CD4-positive, alpha-beta T cell treated with Interleukin-6 for 4 hours (primary cell): ENCODE measurements around the gene ATG9B.
"Not testable (repeated sequence)": the region's sequence is repeated elsewhere in the genome, so short reads cannot be mapped to it uniquely, and the experiment has no call there.

Source experiments
- DNase-seq: peaks from one replicate; pipeline ENCODE4 v3.0.0-alpha.2; 2020; ENCODE audit warnings: mixed read lengths

ATG9B gene

GRCh38 chr7:151035026-151035717 lies 10.9 kb upstream of the ATG9B start:
- no peak for DNase-seq

GRCh38 chr7:151034312-151035025 lies 10.2 kb upstream of the ATG9B start:
- no peak for DNase-seq

- DNase-seq = no peak
Observed at GRCh38 chr7:151033864-151034249, 9.6 kb upstream of the ATG9B start.

DNA sequence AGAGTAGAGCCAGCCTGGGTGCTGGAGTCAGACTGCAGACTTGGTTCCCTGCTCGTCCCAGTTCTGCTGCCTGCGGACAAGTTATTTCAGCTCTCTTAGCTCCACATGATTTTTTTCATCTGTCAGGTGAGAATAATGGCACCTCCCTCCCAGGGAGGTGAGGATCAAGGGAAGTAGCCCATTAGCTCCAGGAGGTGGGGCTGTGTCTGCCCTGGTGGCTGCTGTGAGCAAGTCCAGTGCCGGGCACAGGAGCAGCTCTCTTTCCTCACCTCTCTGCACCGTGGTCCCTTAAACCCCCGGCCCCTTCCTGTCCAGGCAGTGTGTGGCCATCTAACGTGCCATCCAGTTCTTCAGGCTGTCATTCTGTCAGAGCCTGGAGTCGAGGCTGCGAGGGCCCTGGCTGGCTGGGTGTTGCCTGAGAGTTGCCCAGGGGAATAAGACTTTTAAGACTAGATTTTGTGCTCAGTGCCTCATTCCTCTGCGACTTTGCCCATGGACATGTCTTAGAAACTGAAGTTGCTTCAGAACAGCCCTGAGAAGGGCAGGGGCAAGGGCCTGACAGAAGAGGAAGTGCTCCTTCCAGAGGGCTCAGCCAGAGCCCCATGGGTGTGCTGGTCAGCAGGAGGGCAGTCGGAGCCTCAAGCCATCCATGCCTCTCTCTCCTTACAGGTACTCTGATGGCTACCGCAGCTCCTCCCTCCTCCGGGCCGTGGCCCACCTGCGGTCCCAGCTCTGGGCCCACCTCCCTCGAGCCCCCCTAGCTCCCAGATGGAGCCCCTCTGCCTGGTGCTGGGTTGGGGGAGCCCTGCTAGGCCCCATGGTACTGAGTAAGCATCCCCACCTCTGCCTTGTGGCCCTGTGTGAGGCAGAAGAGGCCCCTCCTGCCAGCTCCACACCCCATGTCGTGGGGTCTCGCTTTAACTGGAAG lies 8.9 kb upstream of the ATG9B start:
- DNase-seq = no peak

DNA sequence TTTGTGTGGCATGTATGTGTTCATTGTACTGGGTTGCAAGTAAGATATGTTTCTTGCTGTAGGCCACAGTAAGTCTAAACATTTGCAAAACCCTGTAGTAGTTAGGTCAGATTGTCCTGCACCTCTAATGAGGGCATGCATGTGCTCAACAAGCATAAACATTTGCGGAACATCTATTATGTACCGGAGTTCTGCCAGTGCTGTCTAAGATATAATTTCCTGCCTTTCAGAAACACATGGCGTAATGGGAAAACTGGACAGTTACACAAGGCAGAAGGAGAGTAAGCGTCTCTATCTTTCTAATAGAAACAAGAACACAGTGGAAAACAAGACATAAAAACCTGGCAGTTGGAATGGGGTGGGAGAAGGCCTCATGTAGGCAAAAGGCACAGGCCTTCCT lies 6.7 kb upstream of the ATG9B start:
- DNase-seq = no peak

DNA sequence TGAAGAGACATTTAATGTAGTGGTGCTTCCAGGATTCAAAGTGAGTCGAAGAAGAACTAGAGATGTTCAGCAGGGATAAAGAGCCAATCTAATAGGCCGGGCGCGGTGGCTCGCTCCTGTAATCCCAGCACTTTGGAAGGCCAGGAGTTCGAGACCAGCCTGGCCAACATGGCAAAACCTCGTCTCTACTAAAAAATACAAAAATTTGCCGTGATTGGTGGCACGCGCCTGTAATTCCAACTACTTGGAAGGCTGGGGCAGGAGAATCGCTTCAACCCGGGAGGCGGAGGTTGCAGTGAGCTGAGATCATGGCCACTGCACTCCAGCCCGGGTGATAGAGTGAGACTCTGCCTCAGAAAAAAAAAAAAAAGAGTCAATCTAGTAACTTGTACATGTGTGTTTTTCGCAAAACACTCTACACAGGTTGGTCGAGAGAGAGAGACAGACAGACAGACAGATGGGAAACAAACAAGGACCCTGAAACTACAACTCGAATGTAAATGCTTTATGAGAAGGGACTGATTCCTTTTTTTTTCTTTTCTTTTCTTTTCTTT lies 4.7 kb upstream of the ATG9B start:
- no peak for DNase-seq

DNA sequence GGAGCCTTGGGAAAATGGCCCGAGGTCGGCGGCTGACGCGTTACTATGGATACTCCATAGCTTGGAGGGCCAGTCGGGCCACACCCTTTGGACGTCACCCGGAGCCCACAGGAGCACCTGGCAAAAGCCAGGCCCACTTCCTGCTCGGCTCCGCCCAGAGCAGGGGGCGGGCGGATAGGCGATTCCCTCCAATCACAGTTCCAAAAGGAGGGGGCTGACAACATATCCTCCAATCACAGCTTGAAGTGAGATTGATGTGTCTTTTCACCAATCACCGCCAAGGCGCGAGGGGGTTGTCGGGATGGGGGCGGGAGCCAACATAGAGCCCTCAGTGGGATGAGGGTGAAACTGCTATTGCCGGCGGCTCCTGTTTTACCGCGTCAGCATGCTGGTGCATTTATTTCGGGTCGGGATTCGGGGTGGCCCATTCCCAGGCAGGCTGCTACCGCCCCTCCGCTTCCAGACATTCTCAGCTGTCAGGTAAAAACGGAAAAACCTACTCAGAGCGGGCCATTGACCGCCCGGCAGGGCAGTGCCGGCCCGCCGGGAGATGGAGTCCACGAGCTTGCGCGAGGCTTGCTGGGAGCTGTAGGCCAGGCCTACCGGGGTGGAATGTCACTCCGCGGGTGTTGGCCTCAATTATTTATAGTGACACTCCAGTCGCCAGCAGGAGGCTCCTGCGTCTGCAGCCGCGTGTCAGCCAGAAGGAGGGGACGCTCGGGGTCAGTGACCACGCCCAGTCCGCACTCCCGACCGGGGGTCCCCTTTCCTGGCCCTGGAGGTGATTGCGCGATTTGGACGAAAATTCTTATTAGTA lies 4.0 kb upstream of the ATG9B start, which contains the start of gene ABCB8:
Gene ABCB8, plus strand, starts transcription at position 320 of the 817 bp plus-strand sequence. Its CDS starts 66 bp downstream, at position 386.
- DNase-seq = peak; percentile 98

- DNase-seq = not testable (repeated sequence)
Observed at GRCh38 chr7:151027728-151028130, 3.4 kb upstream of the ATG9B start.

GRCh38 chr7:151026771-151027727 lies 2.8 kb upstream of the ATG9B start:
- DNase-seq = not testable (repeated sequence)

- no peak for DNase-seq
Observed at GRCh38 chr7:151025924-151026671, 1.8 kb upstream of the ATG9B start.

- DNase-seq = no peak
Observed at GRCh38 chr7:151023232-151023631, 1.1 kb downstream of the ATG9B start.

GRCh38 chr7:151020231-151020630 lies 4.1 kb downstream of the ATG9B start:
- DNase-seq = no peak

- no peak for DNase-seq
Observed at GRCh38 chr7:151019130-151019447, 5.2 kb downstream of the ATG9B start.

DNA sequence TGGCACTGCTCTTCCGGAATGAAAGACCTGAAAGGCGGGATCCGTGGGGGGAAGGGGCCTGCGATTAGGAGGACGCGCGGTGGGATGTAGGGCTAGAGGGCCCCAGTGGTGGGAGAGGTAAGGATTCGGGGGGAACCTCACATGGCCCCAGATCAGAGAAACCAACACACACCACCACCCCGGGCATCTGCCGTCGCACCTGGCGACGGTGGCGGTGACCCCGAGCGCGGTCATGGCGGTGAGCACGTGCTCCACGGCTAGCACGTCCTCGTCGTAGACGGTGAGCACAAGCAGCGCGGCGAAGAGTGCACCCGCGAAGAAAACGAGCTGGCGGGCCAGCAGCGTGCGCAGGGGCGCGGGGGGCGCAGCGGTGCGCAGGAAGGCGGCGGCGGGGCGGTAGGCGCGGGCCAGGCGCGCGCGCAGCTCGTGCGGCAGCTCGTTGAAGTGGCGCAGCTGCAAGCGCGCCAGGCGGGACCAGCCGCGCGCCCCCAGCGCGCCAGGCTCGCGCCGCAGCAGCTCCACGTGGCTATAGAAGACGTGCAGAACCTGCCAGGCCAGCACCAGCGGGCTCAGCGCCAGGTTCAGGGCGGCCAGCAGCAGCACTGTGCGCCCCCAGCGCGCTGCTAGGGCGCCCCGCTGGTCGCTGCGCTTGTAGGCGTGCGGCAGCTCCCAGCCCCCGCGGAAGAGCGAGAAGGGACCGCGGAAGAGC lies 5.7 kb downstream of the ATG9B start:
- DNase-seq = peak; percentile 49

DNA sequence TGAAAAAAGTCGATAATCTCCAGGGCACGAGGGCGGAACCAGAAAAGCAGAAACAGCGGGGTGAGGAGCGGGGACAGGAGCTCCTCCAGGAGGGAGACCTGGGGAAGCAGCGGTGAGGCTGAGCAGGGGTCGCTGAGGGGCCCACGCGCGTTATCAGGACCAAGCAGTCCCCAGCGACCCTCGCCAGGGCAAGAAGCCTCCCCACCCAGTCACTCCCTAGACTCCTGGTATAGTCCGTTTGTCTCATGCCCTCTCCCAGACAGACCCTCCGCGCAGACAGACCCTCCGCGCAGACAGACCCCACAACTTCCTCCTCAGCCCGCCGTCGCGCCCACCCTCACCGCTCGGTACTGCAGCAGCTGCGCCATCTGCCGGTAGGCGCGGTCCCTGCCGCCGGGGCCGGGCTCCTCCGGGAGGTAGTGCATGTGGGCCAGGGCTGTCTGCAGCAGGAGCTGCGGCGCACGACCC lies 6.3 kb downstream of the ATG9B start:
- DNase-seq = peak; percentile 87

- peak; percentile 30 for DNase-seq
Observed at GRCh38 chr7:151017370-151017952, 6.8 kb downstream of the ATG9B start.

- DNase-seq = no peak
Observed at GRCh38 chr7:151016942-151017341, 7.4 kb downstream of the ATG9B start.

- DNase-seq = no peak
Observed at GRCh38 chr7:151016505-151016904, 7.8 kb downstream of the ATG9B start.

GRCh38 chr7:151015967-151016366 lies 8.3 kb downstream of the ATG9B start:
- DNase-seq = no peak
